ENCODE data around the gene MAP9. TPM values are rescaled to one million over a fixed set of nuclear protein-coding genes. Genes with fewer than 3 reads are reported as not detected.

The MAP9 gene
- total and polyA plus RNA-seq, 10 of the 15 experiments (the other 5 are each of a cell fraction or from before 2014, with no cell fraction given): 1.2 to 7.0 (median 4.3) TPM

DNA sequence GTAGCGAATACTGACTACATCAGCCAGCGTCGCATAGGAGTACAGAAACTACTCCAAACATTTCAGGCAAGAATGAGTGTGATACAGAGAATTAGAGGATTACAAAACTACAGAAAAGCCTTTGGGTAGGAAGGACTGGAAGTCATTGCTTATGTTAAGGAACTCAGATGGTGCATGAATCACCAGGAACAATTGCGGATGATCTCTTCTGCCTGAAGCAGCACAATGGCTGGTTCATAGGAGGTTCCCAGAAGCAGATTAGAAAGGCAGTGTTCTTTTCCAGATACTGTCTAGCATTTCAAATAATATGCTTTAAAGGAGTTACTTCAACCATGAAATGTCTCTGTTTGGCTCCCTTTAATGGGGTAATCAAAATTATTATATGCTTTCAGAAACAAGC lies 42.5 kb upstream of the MAP9 start:
- H3K9me3 ChIP-seq (replicated peaks; ENCODE audit: control insufficient read depth, insufficient read depth, low read length): no peaks in the 10 kb centered on the region
- ChIA-PET SMC1A (ENCODE audit: uncharacterized antibody, unreplicated experiment) (no interaction called here), POLR2A (no interaction called here), CTCF (no interaction called here), RAD21 (ENCODE audit: unreplicated experiment) (no interaction called here)
- intact Hi-C loops (cut with micrococcal nuclease; ENCODE audit: unreplicated experiment) (no loop called here), in situ Hi-C loops (cut with MboI) (no loop called here)
- TF ChIP-seq BACH1 (IDR thresholded peaks at IDR 0.05; ENCODE audit: borderline replicate concordance) (no peak), EED (IDR thresholded peaks at IDR 0.05; ENCODE audit: low read depth) (no peak), NBN (IDR thresholded peaks at IDR 0.05) (no peak)
- no peak overlapping the region for H3K4me2 ChIP-seq (ENCODE audit: control insufficient read depth, insufficient read depth)
- ATAC-seq (no peak), FAIRE-seq (no peak), DNase-seq (ENCODE audit: low read depth, low spot score) (no peak)
- 59% methylated on average over 4 of the region's 4 CpGs for WGBS (ENCODE audit: insufficient coverage, insufficient replicate concordance, low lambda C conversion rate, missing lambda C conversion rate)
- no peak overlapping the region for H2AFZ ChIP-seq (ENCODE audit: control insufficient read depth, low read depth, low read length)
- H3K4me1 ChIP-seq (ENCODE audit: control insufficient read depth, insufficient read depth, low read length): no peaks in the 10 kb centered on the region
- H3K27ac ChIP-seq (ENCODE audit: control insufficient read depth, insufficient read depth): no peak overlapping the region
- H3K79me2 ChIP-seq (ENCODE audit: control insufficient read depth, insufficient read depth, low read length): no peaks in the 10 kb centered on the region
- no peaks in the 10 kb centered on the region for H3K36me3 ChIP-seq (ENCODE audit: control insufficient read depth in 2 of 2, insufficient read depth in 2 of 2, low read length in 1 of 2)
- BruUV-seq (replicated peaks): no TSS peak
- no peaks in the 10 kb centered on the region for H3K27me3 ChIP-seq (replicated peaks in 1 of 2; ENCODE audit: control insufficient read depth in 2 of 2, insufficient read depth in 2 of 2, low read length in 1 of 2)
- no peaks in the 10 kb centered on the region for H4K20me1 ChIP-seq (ENCODE audit: control insufficient read depth, insufficient read depth)
- H3K4me3 ChIP-seq: no peak overlapping the region
- no peak overlapping the region for H3K9ac ChIP-seq (ENCODE audit: control insufficient read depth, insufficient read depth, low read length)

GRCh38 chr4:155415662-155416061 lies 38.9 kb upstream of the MAP9 start:
- TF ChIP-seq ZZZ3 (IDR thresholded peaks at IDR 0.05; ENCODE audit: control insufficient read depth, insufficient read length, low read depth) (no peak), KDM1A (IDR thresholded peaks at IDR 0.05; ENCODE audit: borderline replicate concordance) (no peak), MYC (IDR thresholded peaks at IDR 0.05; ENCODE audit: insufficient read depth, insufficient read length, insufficient replicate concordance, low read length, severe bottlenecking) (no peak), HDGF (IDR thresholded peaks at IDR 0.05) (no peak), YBX1 (IDR thresholded peaks at IDR 0.05) (no peak), SPI1 (IDR thresholded peaks at IDR 0.05; ENCODE audit: borderline replicate concordance, insufficient read depth, low read depth, low read length) (no peak), CTCF (IDR thresholded peaks at IDR 0.05 in 2 of 3, conservative IDR thresholded peaks at IDR 0.05 in 1 of 3; ENCODE audit: control insufficient read depth in 2 of 3, extremely low read depth in 1 of 3, insufficient read depth in 1 of 3, low read depth in 3 of 3, low read length in 3 of 3) (no peak)
- POLR2A ChIA-PET: no interaction called here
- intact Hi-C loops (cut with micrococcal nuclease; ENCODE audit: unreplicated experiment) (no loop called here), in situ Hi-C loops (cut with MboI) (no loop called here)
- Histone ChIP-seq H4K20me1 (ENCODE audit: control insufficient read depth, insufficient read depth) (no peaks in the 10 kb centered on the region), H3K27ac (ENCODE audit: control insufficient read depth, insufficient read depth) (no peak overlapping the region), H3K9ac (ENCODE audit: control insufficient read depth, insufficient read depth, low read length) (no peak overlapping the region), H3K4me3 (no peak overlapping the region), H3K4me2 (ENCODE audit: control insufficient read depth, insufficient read depth) (no peak overlapping the region), H3K4me1 (ENCODE audit: control insufficient read depth, insufficient read depth, low read length) (no peaks in the 10 kb centered on the region), H2AFZ (ENCODE audit: control insufficient read depth, low read depth, low read length) (no peak overlapping the region), H3K27me3 (replicated peaks in 1 of 2; ENCODE audit: control insufficient read depth in 2 of 2, insufficient read depth in 2 of 2, low read length in 1 of 2) (no peaks in the 10 kb centered on the region), H3K9me3 (replicated peaks; ENCODE audit: control insufficient read depth, insufficient read depth, low read length) (no peaks in the 10 kb centered on the region), H3K79me2 (ENCODE audit: control insufficient read depth, insufficient read depth, low read length) (no peaks in the 10 kb centered on the region), H3K36me3 (ENCODE audit: control insufficient read depth in 2 of 2, insufficient read depth in 2 of 2, low read length in 1 of 2) (no peaks in the 10 kb centered on the region)
- CTCF ChIA-PET: no interaction called here
- SMC1A ChIA-PET (ENCODE audit: uncharacterized antibody, unreplicated experiment): no interaction called here
- ATAC-seq: no peak
- RAD21 ChIA-PET (ENCODE audit: unreplicated experiment): no interaction called here
- BruUV-seq (replicated peaks): no TSS peak
- no peak for FAIRE-seq
- DNase-seq (ENCODE audit: low read depth, low spot score): no peak

Data from GM12878 (cell line).